ENCODE results near the gene TAF15. TPM values are rescaled to one million over a fixed set of nuclear protein-coding genes. Genes with fewer than 3 reads are reported as not detected.

The TAF15 gene
- total and polyA plus RNA-seq, 10 of the 15 experiments (the other 5 are each of a cell fraction or from before 2014, with no cell fraction given) = 9.5 to 259 (median 40.4) TPM

DNA sequence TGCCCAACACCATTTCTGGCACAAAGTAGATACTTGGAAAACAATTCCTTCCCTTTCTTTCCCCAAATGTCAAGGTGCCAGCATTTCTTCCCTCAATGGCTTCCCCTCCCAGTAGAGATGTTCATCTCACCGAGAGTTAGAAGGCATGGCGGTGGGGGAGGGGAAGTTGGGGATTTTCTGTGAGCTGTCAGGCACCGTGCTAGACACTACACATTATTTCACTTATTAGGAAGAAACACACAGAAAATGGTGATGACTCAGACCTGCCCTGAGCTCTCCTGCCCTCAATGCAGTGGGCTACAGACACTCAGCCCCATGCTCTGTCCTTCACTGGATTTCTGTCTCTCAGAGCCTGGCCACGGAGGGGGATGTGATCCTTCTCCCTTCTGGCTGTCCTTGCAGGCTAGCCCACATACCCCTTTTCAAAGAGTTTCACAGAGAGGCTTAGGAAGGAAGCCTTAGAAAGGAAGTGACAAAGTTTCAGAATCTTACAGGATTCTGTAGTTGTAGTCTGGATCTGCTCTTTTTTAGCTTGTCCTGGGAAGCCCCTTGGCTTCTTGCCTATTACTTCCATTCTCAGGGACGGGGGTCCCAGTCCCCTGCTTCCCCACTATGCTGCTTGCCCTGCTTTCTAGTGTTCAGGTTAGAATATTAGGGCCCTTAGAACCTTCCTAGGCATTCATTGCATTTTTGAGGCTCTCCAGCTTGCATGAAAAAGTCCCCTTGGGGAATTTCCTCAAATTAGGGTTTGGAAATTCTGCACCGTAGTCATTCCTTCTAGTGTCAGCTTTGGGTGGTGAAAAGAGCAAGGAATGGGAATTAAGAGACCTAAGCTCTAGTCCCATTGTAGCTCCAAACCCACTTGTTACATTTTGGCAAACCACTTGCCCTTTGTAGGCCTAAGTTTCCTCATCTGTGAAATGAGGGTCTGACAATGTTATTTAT, 83.1 kb downstream of the TAF15 start:
- Histone ChIP-seq H3K79me2 (ENCODE audit: control insufficient read depth, insufficient read depth, low read length) (no peaks in the 10 kb centered on the region), H3K27ac (ENCODE audit: control insufficient read depth, insufficient read depth) (peak overlapping the region; percentile 64), H3K4me2 (ENCODE audit: control insufficient read depth, insufficient read depth) (peak overlapping the region; percentile 34), H3K4me1 (ENCODE audit: control insufficient read depth, insufficient read depth, low read length) (peaks cover 37% of the 10 kb centered on the region), H3K27me3 (replicated peaks in 1 of 2; ENCODE audit: control insufficient read depth in 2 of 2, insufficient read depth in 2 of 2, low read length in 1 of 2) (no peaks in the 10 kb centered on the region), H3K9me3 (replicated peaks; ENCODE audit: control insufficient read depth, insufficient read depth, low read length) (no peaks in the 10 kb centered on the region; the same call in 2 of the 3 replicates), H4K20me1 (ENCODE audit: control insufficient read depth, insufficient read depth) (no peaks in the 10 kb centered on the region), H3K36me3 (ENCODE audit: control insufficient read depth in 2 of 2, insufficient read depth in 2 of 2, low read length in 1 of 2) (no peaks in the 10 kb centered on the region), H3K9ac (ENCODE audit: control insufficient read depth, insufficient read depth, low read length) (no peak overlapping the region), H2AFZ (ENCODE audit: control insufficient read depth, low read depth, low read length) (peak overlapping the region; percentile 43; the same call in 1 of the 2 replicates), H3K4me3 (peak overlapping the region; percentile 20; the same call in 1 of the 2 replicates)
- no peak for FAIRE-seq
- ChIA-PET SMC1A (ENCODE audit: uncharacterized antibody, unreplicated experiment) (interaction anchor here (0.8 to 11.3 kb wide), 9 partner anchors 8 to 84 kb away, joined by 3 to 155 read pairs (median 4); partner anchors contain the start of genes CCL5, RDM1 and TAF15), CTCF (interaction anchor here (0.7 to 1.5 kb wide), 9 partner anchors 9 to 77 kb away, joined by 3 to 6 read pairs (median 3); partner anchors contain the start of gene CCL5), RAD21 (ENCODE audit: unreplicated experiment) (interaction anchor here (0.8 to 9.4 kb wide), 6 partner anchors 9 to 44 kb away, joined by 3 to 125 read pairs (median 3); partner anchors contain the start of genes CCL5 and RDM1), POLR2A (interaction anchor here (0.6 to 4.7 kb wide), 7 partner anchors 8 to 84 kb away, joined by 3 to 56 read pairs (median 4); partner anchors contain the start of gene CCL5)
- in situ Hi-C loops (cut with MboI) (no loop called here), intact Hi-C loops (cut with micrococcal nuclease; ENCODE audit: unreplicated experiment) (no loop called here)
- ATAC-seq = peak; percentile 75
- WGBS (ENCODE audit: insufficient coverage, insufficient replicate concordance, low lambda C conversion rate, missing lambda C conversion rate) = 2% methylated on average over 6 of the region's 6 CpGs
- DNase-seq (ENCODE audit: low read depth, low spot score) = no peak
- no TSS peak for BruUV-seq (replicated peaks)
- TF ChIP-seq, protein P1, sequence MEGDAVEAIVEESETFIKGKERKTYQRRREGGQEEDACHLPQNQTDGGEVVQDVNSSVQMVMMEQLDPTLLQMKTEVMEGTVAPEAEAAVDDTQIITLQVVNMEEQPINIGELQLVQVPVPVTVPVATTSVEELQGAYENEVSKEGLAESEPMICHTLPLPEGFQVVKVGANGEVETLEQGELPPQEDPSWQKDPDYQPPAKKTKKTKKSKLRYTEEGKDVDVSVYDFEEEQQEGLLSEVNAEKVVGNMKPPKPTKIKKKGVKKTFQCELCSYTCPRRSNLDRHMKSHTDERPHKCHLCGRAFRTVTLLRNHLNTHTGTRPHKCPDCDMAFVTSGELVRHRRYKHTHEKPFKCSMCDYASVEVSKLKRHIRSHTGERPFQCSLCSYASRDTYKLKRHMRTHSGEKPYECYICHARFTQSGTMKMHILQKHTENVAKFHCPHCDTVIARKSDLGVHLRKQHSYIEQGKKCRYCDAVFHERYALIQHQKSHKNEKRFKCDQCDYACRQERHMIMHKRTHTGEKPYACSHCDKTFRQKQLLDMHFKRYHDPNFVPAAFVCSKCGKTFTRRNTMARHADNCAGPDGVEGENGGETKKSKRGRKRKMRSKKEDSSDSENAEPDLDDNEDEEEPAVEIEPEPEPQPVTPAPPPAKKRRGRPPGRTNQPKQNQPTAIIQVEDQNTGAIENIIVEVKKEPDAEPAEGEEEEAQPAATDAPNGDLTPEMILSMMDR (IDR thresholded peaks at IDR 0.05 in 2 of 3, conservative IDR thresholded peaks at IDR 0.05 in 1 of 3; ENCODE audit: control insufficient read depth in 2 of 3, extremely low read depth in 1 of 3, insufficient read depth in 1 of 3, low read depth in 3 of 3, low read length in 3 of 3) = no peak
- TF ChIP-seq EZH2 (IDR thresholded peaks at IDR 0.05; ENCODE audit: borderline replicate concordance, control insufficient read depth, low read depth, low read length) = no peak
- TF ChIP-seq TCF7 (IDR thresholded peaks at IDR 0.05; ENCODE audit: borderline replicate concordance) = no peak
- TF ChIP-seq MYB (IDR thresholded peaks at IDR 0.05; ENCODE audit: borderline replicate concordance, low read depth, low read length) = no peak
- no peak for TF ChIP-seq WRNIP1 (IDR thresholded peaks at IDR 0.05; ENCODE audit: borderline replicate concordance, low read depth, low read length)
- 0 out of 2 replicates have a peak, but pooled peaks have one; percentile 5 for TF ChIP-seq GATAD2B (conservative IDR thresholded peaks at IDR 0.05; ENCODE audit: low read depth)
- peak; percentile 16; the same call in 1 of the 2 replicates for TF ChIP-seq SPI1 (IDR thresholded peaks at IDR 0.05; ENCODE audit: borderline replicate concordance, insufficient read depth, low read depth, low read length)
- TF ChIP-seq CHD2 (IDR thresholded peaks at IDR 0.05; ENCODE audit: borderline replicate concordance, low read depth, low read length) = peak; percentile 32; the same call in 1 of the 2 replicates
- TF ChIP-seq MEF2B (IDR thresholded peaks at IDR 0.05; ENCODE audit: partially characterized antibody, poor library complexity, severe bottlenecking) = peak; percentile 8
- peak; percentile 74 for TF ChIP-seq EED (IDR thresholded peaks at IDR 0.05; ENCODE audit: low read depth)
- peak; percentile 40 for TF ChIP-seq JUNB (IDR thresholded peaks at IDR 0.05)
- TF ChIP-seq, protein P2, sequence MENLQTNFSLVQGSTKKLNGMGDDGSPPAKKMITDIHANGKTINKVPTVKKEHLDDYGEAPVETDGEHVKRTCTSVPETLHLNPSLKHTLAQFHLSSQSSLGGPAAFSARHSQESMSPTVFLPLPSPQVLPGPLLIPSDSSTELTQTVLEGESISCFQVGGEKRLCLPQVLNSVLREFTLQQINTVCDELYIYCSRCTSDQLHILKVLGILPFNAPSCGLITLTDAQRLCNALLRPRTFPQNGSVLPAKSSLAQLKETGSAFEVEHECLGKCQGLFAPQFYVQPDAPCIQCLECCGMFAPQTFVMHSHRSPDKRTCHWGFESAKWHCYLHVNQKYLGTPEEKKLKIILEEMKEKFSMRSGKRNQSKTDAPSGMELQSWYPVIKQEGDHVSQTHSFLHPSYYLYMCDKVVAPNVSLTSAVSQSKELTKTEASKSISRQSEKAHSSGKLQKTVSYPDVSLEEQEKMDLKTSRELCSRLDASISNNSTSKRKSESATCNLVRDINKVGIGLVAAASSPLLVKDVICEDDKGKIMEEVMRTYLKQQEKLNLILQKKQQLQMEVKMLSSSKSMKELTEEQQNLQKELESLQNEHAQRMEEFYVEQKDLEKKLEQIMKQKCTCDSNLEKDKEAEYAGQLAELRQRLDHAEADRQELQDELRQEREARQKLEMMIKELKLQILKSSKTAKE (IDR thresholded peaks at IDR 0.05; ENCODE audit: low read depth, poor library complexity, severe bottlenecking) = peak; percentile 60
- no peak for TF ChIP-seq SIX5 (IDR thresholded peaks at IDR 0.05; ENCODE audit: low read depth, low read length, severe bottlenecking)
- no peak for TF ChIP-seq ZNF622 (IDR thresholded peaks at IDR 0.05)
- TF ChIP-seq MEF2A (IDR thresholded peaks at IDR 0.05; ENCODE audit: insufficient read depth, low read depth, low read length) = no peak
- peak; percentile 57 for TF ChIP-seq IKZF1 (conservative IDR thresholded peaks at IDR 0.05)
- no peak for TF ChIP-seq SMC3 (IDR thresholded peaks at IDR 0.05; ENCODE audit: borderline replicate concordance, low read length)
- 0 out of 2 replicates have a peak, but pooled peaks have one; percentile 21 for TF ChIP-seq ATF7 (IDR thresholded peaks at IDR 0.05; ENCODE audit: low read depth)
- no peak for TF ChIP-seq ZSCAN29 (IDR thresholded peaks at IDR 0.05)

All from GM12878 (cell line).